IMR-90 (cell line): ENCODE measurements around the gene RBPJ. TPM values are rescaled to one million over a fixed set of nuclear protein-coding genes. Genes with fewer than 3 reads are reported as not detected.

Experiments used
- ATAC-seq: fragments of 200-7000 bp; cut with Tn5 transposase; 2 replicates; pipeline ENCODE4 v1.9.1; 2020; ENCODE audit warnings: low read depth, mild to moderate bottlenecking, moderate library complexity
- BruUV-seq: library from RNA; stranded (reverse); fragments of 400-500 nt; replicated peaks from 2 replicates; lab custom pipeline; 2021; lab: Mats Ljungman, UMichigan
- CTCF ChIA-PET: fragments of 300-600 bp; formaldehyde crosslinking; extraction: SDS; loops from one replicate; lab custom pipeline; 2021; ENCODE audit warnings: antibody characterized with exemption; lab: Yijun Ruan, JAX
- POLR2A ChIA-PET: fragments of 300-600 bp; sonication (Branson Sonifier 250); formaldehyde crosslinking; loops from one replicate; lab custom pipeline; 2022; ENCODE audit warnings: antibody characterized with exemption; ENCODE audit not compliant: unreplicated experiment; lab: Charles Lee
- DNase-seq: peaks from one replicate; pipeline ENCODE4 v3.0.0; 2013
- H2AFZ ChIP-seq: replicated peaks from 2 replicates; pipeline ENCODE3; 2013; ENCODE audit warnings: low read length, mild to moderate bottlenecking; ENCODE audit not compliant: poor library complexity
- H2AK5ac ChIP-seq: 2 replicates; pipeline ENCODE4 v1.6.1; 2013; ENCODE audit warnings: low read depth, low read length, inconsistent platforms
- H2AK9ac ChIP-seq: replicated peaks from 2 replicates; pipeline ENCODE3; 2013; ENCODE audit warnings: mild to moderate bottlenecking, low read depth, low read length, moderate library complexity; ENCODE audit not compliant: poor library complexity
- H2BK120ac ChIP-seq: 2 replicates; pipeline ENCODE4 v1.6.1; 2013; ENCODE audit warnings: low read depth, low read length, inconsistent platforms
- H2BK15ac ChIP-seq: 3 replicates; pipeline ENCODE4 v1.6.1; 2013; ENCODE audit warnings: low read depth, low read length, inconsistent platforms
- H2BK20ac ChIP-seq: 2 replicates; pipeline ENCODE4 v1.6.1; 2013; ENCODE audit warnings: low read depth, mild to moderate bottlenecking, inconsistent platforms, low read length, moderate library complexity
- H2BK5ac ChIP-seq: 2 replicates; pipeline ENCODE4 v1.6.1; 2013; ENCODE audit warnings: mild to moderate bottlenecking, low read depth, low read length, inconsistent platforms; ENCODE audit not compliant: poor library complexity, severe bottlenecking
- H3K14ac ChIP-seq: replicated peaks from 2 replicates; pipeline ENCODE4 v1.6.1; 2013; ENCODE audit warnings: low read depth, low read length, inconsistent platforms
- H3K18ac ChIP-seq: 2 replicates; pipeline ENCODE4 v1.6.1; 2013; ENCODE audit warnings: low read depth, low read length, control low read depth
- H3K23ac ChIP-seq: 2 replicates; pipeline ENCODE4 v1.6.1; 2013; ENCODE audit warnings: low read depth, low read length, inconsistent platforms
- H3K27ac ChIP-seq: 2 replicates; pipeline ENCODE4 v1.5.1; 2013; ENCODE audit warnings: mild to moderate bottlenecking, control low read depth, low read length; ENCODE audit not compliant: insufficient read depth
- H3K27me3 ChIP-seq: 2 replicates; pipeline ENCODE4 v1.6.1; 2013; ENCODE audit warnings: low read length; ENCODE audit not compliant: control insufficient read depth, insufficient read depth
- H3K36me3 ChIP-seq: 2 replicates; pipeline ENCODE4 v1.6.1; 2013; ENCODE audit warnings: low read length, mixed read lengths; ENCODE audit not compliant: control insufficient read depth, insufficient read depth
- H3K4ac ChIP-seq: 2 replicates; pipeline ENCODE4 v1.6.1; 2013; ENCODE audit warnings: low read depth, low read length, inconsistent platforms
- H3K4me1 ChIP-seq: 2 replicates; pipeline ENCODE4 v1.6.1; 2013; ENCODE audit warnings: low read length, mixed read lengths; ENCODE audit not compliant: control insufficient read depth, insufficient read depth
- H3K4me2 ChIP-seq: 2 replicates; pipeline ENCODE4 v1.6.1; 2013; ENCODE audit warnings: low read depth, mild to moderate bottlenecking, control low read depth, low read length, moderate library complexity
- H3K4me3 ChIP-seq: 2 replicates; pipeline ENCODE4 v1.5.1; 2013; ENCODE audit warnings: low read depth, mild to moderate bottlenecking, control low read depth, low read length, moderate library complexity; ENCODE audit not compliant: insufficient read depth
- H3K56ac ChIP-seq: 2 replicates; pipeline ENCODE4 v1.6.1; 2013; ENCODE audit warnings: low read length, inconsistent platforms; ENCODE audit not compliant: insufficient read depth; ENCODE audit errors: extremely low read depth
- H3K79me1 ChIP-seq, 2 experiments: 2 replicates each; pipeline ENCODE4 v1.6.1; 2013; ENCODE audit warnings: low read length in 2 of 2, inconsistent platforms in 1 of 2, low read depth in 1 of 2
- H3K9ac ChIP-seq: 2 replicates; pipeline ENCODE4 v1.6.1; 2013; ENCODE audit warnings: low read depth, low read length, control low read depth
- H3K9me1 ChIP-seq: 2 replicates; pipeline ENCODE4 v1.6.1; 2013; ENCODE audit warnings: low read length, inconsistent platforms; ENCODE audit not compliant: insufficient read depth
- H3K9me3 ChIP-seq: 2 replicates; pipeline ENCODE4 v1.6.1; 2013; ENCODE audit warnings: low read length; ENCODE audit not compliant: control insufficient read depth, insufficient read depth
- H4K20me1 ChIP-seq: 2 replicates; pipeline ENCODE4 v1.6.1; 2013; ENCODE audit warnings: low read length, inconsistent platforms; ENCODE audit not compliant: insufficient read depth
- H4K5ac ChIP-seq: 2 replicates; pipeline ENCODE4 v1.6.1; 2013; ENCODE audit warnings: mild to moderate bottlenecking, low read depth, low read length, control low read depth
- H4K8ac ChIP-seq, 2 experiments: 2 replicates each; pipeline ENCODE4 v1.6.1; 2013; ENCODE audit warnings: low read depth in 2 of 2, low read length in 2 of 2, control low read depth in 1 of 2, inconsistent platforms in 1 of 2
- H4K91ac ChIP-seq: 2 replicates; pipeline ENCODE4 v1.6.1; 2013; ENCODE audit warnings: low read depth, low read length, inconsistent platforms; ENCODE audit not compliant: insufficient read depth
- BHLHE40 ChIP-seq: fragments of 150-350 bp; IDR thresholded peaks from 2 replicates; pipeline ENCODE4 v1.6.1; 2016; ENCODE audit warnings: mild to moderate bottlenecking, low read depth, low read length
- CEBPB ChIP-seq: IDR thresholded peaks from 2 replicates; pipeline ENCODE4 v1.6.1; 2012; ENCODE audit warnings: low read depth, low read length, improper control_type of control experiment
- CHD1 ChIP-seq: IDR thresholded peaks from 2 replicates; pipeline ENCODE4 v1.6.1; 2012; ENCODE audit warnings: low read depth, low read length, improper control_type of control experiment
- FOS ChIP-seq: fragments of 150-350 bp; IDR thresholded peaks from 2 replicates; pipeline ENCODE4 v1.6.1; 2016; ENCODE audit warnings: low read depth, low read length
- MAFK ChIP-seq: IDR thresholded peaks from 2 replicates; pipeline ENCODE4 v1.6.1; 2012; ENCODE audit warnings: low read depth, low read length, improper control_type of control experiment
- MAZ ChIP-seq: IDR thresholded peaks from 2 replicates; pipeline ENCODE4 v1.6.1; 2012; ENCODE audit warnings: low read depth, mild to moderate bottlenecking, low read length, improper control_type of control experiment, moderate library complexity, borderline replicate concordance
- MXI1 ChIP-seq: IDR thresholded peaks from 2 replicates; pipeline ENCODE4 v1.6.1; 2012; ENCODE audit warnings: low read depth, mild to moderate bottlenecking, low read length, moderate library complexity, borderline replicate concordance
- NFE2L2 ChIP-seq: fragments of 150-350 bp; IDR thresholded peaks from 2 replicates; pipeline ENCODE4 v1.6.1; 2016; ENCODE audit warnings: low read depth, mild to moderate bottlenecking, low read length
- POLR2A ChIP-seq: IDR thresholded peaks from 2 replicates; pipeline ENCODE4 v1.6.1; 2012; ENCODE audit warnings: mild to moderate bottlenecking, low read depth, low read length
- RAD21 ChIP-seq: IDR thresholded peaks from 2 replicates; pipeline ENCODE4 v1.6.1; 2012; ENCODE audit warnings: low read length, improper control_type of control experiment
- RCOR1 ChIP-seq: IDR thresholded peaks from 2 replicates; pipeline ENCODE4 v1.6.1; 2012; ENCODE audit warnings: mild to moderate bottlenecking, low read length, improper control_type of control experiment; ENCODE audit not compliant: insufficient replicate concordance
- RFX5 ChIP-seq: IDR thresholded peaks from 2 replicates; pipeline ENCODE4 v1.8.0; 2012; ENCODE audit warnings: low read depth, mild to moderate bottlenecking, low read length, moderate library complexity
- SMC3 ChIP-seq: fragments of 150-350 bp; IDR thresholded peaks from 2 replicates; pipeline ENCODE4 v1.6.1; 2016; ENCODE audit warnings: low read depth, mild to moderate bottlenecking, antibody characterized with exemption, low read length, moderate library complexity
- WGBS, 2 experiments: methylation state at CpG; one replicate each; pipeline versions ENCODE4 v1.1.5 to v1.1.7; 2013; ENCODE audit warnings: missing lambda C conversion rate in 2 of 2; ENCODE audit not compliant: insufficient read length in 1 of 2; ENCODE audit errors: extremely low coverage in 2 of 2; 5-methylcytosine and 5-hydroxymethylcytosine counted together
- dilution Hi-C: fragments of 300-500 bp; cut with HindIII; formaldehyde crosslinking; loops from one replicate; pipeline ENCODE4 v1.14.3; 2018; ENCODE audit warnings: low sequenced_read_pairs; ENCODE audit not compliant: unreplicated experiment
- in situ Hi-C: fragments of 300-500 bp; cut with MboI; formaldehyde crosslinking; loops from 3 replicates; pipeline ENCODE4 v1.14.3; 2019; ENCODE audit warnings: low sequenced_read_pairs, inconsistent platforms, mixed read lengths
- intact Hi-C: fragments of 100-400 bp; cut with micrococcal nuclease; formaldehyde crosslinking; loops from 2 replicates; pipeline ENCODE4 v1.10.0; 2022
- polyA plus RNA-seq, 3 experiments: library from polyadenylated mRNA; depleted of rRNA; stranded (reverse); fragments of >200 nt; gene quantifications; 2 replicates each; pipeline ENCODE4 v1.2.3, GENCODE V29; 2012; ENCODE audit warnings: low replicate concordance in 1 of 3
- total RNA-seq: library from RNA; depleted of rRNA; stranded (reverse); fragments of >200 nt; gene quantifications from 2 replicates; pipeline ENCODE4 v1.2.3, GENCODE V29; 2012
- TF ChIP-seq, protein P1 (sequence below): conservative IDR thresholded peaks from 2 replicates; pipeline ENCODE4 v1.5.1; 2012; ENCODE audit warnings: mild to moderate bottlenecking, low read depth, low read length, improper control_type of control experiment
- TF ChIP-seq, protein P2 (sequence below): fragments of 150-350 bp; IDR thresholded peaks from 2 replicates; pipeline ENCODE4 v1.6.1; 2016; ENCODE audit warnings: low read depth, mild to moderate bottlenecking, low read length, moderate library complexity, borderline replicate concordance
- TF ChIP-seq, protein P3 (sequence below): fragments of 150-350 bp; IDR thresholded peaks from 2 replicates; pipeline ENCODE4 v1.6.1; 2017; ENCODE audit warnings: mild to moderate bottlenecking, antibody characterized with exemption, low read length, low read depth

RBPJ gene
- total and polyA plus RNA-seq, 2 of the 4 experiments (the other 2 are of a cell fraction) = 50.3 to 148 TPM

DNA sequence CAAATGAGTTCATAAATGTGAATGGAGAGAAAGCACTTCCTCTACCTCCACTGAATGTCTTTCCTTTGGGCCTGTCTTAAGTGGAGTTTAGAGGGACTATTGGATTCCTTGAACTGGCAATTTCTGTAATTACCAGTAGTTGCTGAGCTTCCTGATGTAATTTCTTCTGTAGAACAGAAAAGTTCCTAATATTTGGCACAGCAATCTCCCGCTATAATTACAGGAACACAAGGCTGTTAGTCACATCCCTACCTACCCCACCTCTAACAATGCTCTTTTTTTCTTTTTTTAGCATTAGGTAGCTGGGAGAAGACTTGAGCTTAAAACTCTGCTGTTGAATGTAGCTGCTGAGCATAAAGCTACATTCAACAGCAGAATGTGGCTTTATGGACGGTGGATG, 24.8 kb upstream of the RBPJ start:
- intact Hi-C loops (no loop called here), dilution Hi-C loops (no loop called here), in situ Hi-C loops (no loop called here)
- Histone ChIP-seq H4K8ac (no peak overlapping the region; a peak in 1 of 4 replicates), H4K20me1 (no peaks in the 10 kb centered on the region), H2AK9ac (no peak overlapping the region), H4K91ac (no peak overlapping the region), H2BK120ac (peak overlapping the region; percentile 66), H3K27ac (no peak overlapping the region), H2BK15ac (peak overlapping the region; percentile 83; the same call in 2 of the 3 replicates), H3K9ac (no peak overlapping the region), H2AFZ (no peak overlapping the region), H3K9me3 (no peaks in the 10 kb centered on the region), H3K9me1 (peaks cover 3% of the 10 kb centered on the region; the same call in 1 of the 2 replicates), H3K14ac (no peak overlapping the region; the same call in 1 of the 2 replicates), H3K36me3 (no peaks in the 10 kb centered on the region), H3K18ac (no peak overlapping the region), H3K4ac (peak overlapping the region; percentile 34; the same call in 1 of the 2 replicates), H4K5ac (no peak overlapping the region), H3K56ac (no peak overlapping the region), H3K27me3 (no peaks in the 10 kb centered on the region), H2AK5ac (peak overlapping the region; percentile 66; the same call in 1 of the 2 replicates), H3K4me3 (no peak overlapping the region), H2BK5ac (no peak overlapping the region), H3K4me2 (no peak overlapping the region), H3K79me1 (no peaks in the 10 kb centered on the region), H2BK20ac (peak overlapping the region; percentile 81; the same call in 1 of the 2 replicates), H3K4me1 (peaks cover 5% of the 10 kb centered on the region; the same call in 1 of the 2 replicates), H3K23ac (no peak overlapping the region)
- TF ChIP-seq CHD1 = no peak
- TF ChIP-seq MAZ = no peak
- TF ChIP-seq, protein P1, sequence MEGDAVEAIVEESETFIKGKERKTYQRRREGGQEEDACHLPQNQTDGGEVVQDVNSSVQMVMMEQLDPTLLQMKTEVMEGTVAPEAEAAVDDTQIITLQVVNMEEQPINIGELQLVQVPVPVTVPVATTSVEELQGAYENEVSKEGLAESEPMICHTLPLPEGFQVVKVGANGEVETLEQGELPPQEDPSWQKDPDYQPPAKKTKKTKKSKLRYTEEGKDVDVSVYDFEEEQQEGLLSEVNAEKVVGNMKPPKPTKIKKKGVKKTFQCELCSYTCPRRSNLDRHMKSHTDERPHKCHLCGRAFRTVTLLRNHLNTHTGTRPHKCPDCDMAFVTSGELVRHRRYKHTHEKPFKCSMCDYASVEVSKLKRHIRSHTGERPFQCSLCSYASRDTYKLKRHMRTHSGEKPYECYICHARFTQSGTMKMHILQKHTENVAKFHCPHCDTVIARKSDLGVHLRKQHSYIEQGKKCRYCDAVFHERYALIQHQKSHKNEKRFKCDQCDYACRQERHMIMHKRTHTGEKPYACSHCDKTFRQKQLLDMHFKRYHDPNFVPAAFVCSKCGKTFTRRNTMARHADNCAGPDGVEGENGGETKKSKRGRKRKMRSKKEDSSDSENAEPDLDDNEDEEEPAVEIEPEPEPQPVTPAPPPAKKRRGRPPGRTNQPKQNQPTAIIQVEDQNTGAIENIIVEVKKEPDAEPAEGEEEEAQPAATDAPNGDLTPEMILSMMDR = no peak
- no peak for TF ChIP-seq POLR2A
- TF ChIP-seq, protein P2, sequence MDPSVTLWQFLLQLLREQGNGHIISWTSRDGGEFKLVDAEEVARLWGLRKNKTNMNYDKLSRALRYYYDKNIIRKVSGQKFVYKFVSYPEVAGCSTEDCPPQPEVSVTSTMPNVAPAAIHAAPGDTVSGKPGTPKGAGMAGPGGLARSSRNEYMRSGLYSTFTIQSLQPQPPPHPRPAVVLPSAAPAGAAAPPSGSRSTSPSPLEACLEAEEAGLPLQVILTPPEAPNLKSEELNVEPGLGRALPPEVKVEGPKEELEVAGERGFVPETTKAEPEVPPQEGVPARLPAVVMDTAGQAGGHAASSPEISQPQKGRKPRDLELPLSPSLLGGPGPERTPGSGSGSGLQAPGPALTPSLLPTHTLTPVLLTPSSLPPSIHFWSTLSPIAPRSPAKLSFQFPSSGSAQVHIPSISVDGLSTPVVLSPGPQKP = no peak
- TF ChIP-seq, protein P3, sequence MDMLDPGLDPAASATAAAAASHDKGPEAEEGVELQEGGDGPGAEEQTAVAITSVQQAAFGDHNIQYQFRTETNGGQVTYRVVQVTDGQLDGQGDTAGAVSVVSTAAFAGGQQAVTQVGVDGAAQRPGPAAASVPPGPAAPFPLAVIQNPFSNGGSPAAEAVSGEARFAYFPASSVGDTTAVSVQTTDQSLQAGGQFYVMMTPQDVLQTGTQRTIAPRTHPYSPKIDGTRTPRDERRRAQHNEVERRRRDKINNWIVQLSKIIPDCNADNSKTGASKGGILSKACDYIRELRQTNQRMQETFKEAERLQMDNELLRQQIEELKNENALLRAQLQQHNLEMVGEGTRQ = no peak
- no peak for TF ChIP-seq MXI1
- no peak for TF ChIP-seq RAD21
- TF ChIP-seq BHLHE40 = no peak
- TF ChIP-seq FOS = no peak
- TF ChIP-seq SMC3 = no peak
- TF ChIP-seq RFX5 = no peak
- TF ChIP-seq MAFK = no peak
- no peak for TF ChIP-seq NFE2L2
- no peak for TF ChIP-seq RCOR1
- no peak for TF ChIP-seq CEBPB
- ATAC-seq (no peak), DNase-seq (no peak)
- no TSS peak for BruUV-seq
- ChIA-PET POLR2A (interaction anchor here (0.6 kb wide), 1 partner anchor 10 kb away, joined by 17 read pairs; no protein-coding TSS in a partner anchor), CTCF (interaction anchor here (1.1 kb wide), 1 partner anchor 133 kb away, joined by 3 read pairs; no protein-coding TSS in a partner anchor)
- WGBS, 2 experiments = no CpG with 5 or more reads among the region's 2 CpGs
